Activated CD4-positive, alpha-beta memory T cell treated with anti-CD3 and anti-CD28 coated beads for 36 hours (primary cell): ENCODE results near the gene FBXO42. TPM values are rescaled to one million over a fixed set of nuclear protein-coding genes. Genes with fewer than 3 reads are reported as not detected.

Experiments
- CTCF ChIA-PET: fragments of 350-600 bp; sonication (Branson Sonifier 250); formaldehyde crosslinking; loops from one replicate; lab custom pipeline; 2021; ENCODE audit warnings: antibody characterized with exemption, inconsistent platforms; lab: Charles Lee
- POLR2A ChIA-PET: fragments of 350-600 bp; sonication (Branson Sonifier 250); formaldehyde crosslinking; loops from one replicate; lab custom pipeline; 2021; ENCODE audit warnings: antibody characterized with exemption; lab: Charles Lee
- DNase-seq: peaks from one replicate; pipeline ENCODE4 v3.0.0-alpha.2; 2020
- H3K27ac Mint-ChIP-seq: one replicate; pipeline ENCODE4 v1.8.0; 2021; ENCODE audit warnings: mixed read lengths
- H3K27me3 Mint-ChIP-seq: one replicate; pipeline ENCODE4 v1.8.0; 2021; ENCODE audit warnings: mixed read lengths
- H3K36me3 Mint-ChIP-seq: one replicate; pipeline ENCODE4 v1.8.0; 2021; ENCODE audit warnings: mixed read lengths
- H3K4me1 Mint-ChIP-seq: one replicate; pipeline ENCODE4 v1.8.0; 2021; ENCODE audit warnings: low read depth, mixed read lengths
- H3K4me3 Mint-ChIP-seq: one replicate; pipeline ENCODE4 v1.8.0; 2021; ENCODE audit warnings: mild to moderate bottlenecking, mixed read lengths
- H3K9me3 Mint-ChIP-seq: one replicate; pipeline ENCODE4 v1.8.0; 2021; ENCODE audit warnings: mixed read lengths
- intact Hi-C: fragments of 100-400 bp; cut with micrococcal nuclease; formaldehyde crosslinking; loops from one replicate; pipeline ENCODE4 v1.15.1; 2023
- total RNA-seq, 2 experiments: library from RNA; stranded (reverse); gene quantifications; one replicate each; pipeline ENCODE4 v1.2.3, GENCODE V29; 2021

Gene FBXO42
- total RNA-seq: 10 to 100 TPM; 12.0 to 13.6 TPM

DNA sequence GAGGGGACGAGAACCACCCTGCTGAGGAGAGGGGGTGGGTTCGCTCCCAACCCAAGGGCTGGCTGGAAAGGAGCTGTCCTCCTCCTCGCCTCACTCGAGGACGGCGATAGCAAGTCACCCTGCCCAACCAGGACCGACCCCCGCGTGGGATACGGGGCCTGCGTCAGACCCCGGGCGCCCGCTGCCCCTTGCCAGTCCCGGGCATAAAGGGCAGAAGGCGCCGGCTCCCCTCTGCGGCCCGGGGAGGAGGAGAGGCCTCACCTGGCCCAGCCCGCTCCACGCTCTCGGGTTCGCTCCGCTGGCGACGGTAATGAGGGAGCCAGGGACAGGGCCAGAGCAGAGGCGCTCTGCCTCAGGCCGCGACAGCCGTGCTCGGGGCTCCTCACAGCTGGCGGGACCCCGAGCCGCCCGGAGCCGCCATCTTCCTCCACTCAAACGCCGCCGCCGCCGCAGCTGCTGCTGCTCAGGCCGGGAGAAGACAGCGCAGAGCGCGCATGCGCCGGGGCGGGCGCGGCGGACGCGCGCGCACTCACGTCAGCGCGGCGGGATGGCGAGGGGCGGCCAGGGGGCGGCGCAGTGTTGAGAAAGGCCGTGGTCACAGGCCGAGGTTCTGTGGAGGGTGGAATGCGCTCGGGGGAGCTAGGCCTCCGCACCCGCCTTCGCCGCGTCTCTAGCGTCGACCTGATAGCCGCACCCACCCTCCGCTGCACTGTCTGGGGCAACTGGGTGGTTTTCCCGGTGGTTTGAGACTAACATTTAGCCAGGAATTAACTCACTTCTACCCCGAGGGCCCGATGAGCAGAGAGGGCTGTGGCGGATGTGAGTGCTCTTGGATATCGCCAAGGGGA lies at the start of gene FBXO42:
TSS of gene FBXO42 (minus strand) at position 487 of the 848 bp plus-strand sequence. CDS start 37,062 bp downstream, outside the sequence.
- peak; percentile 95 for DNase-seq
- CTCF ChIA-PET: interaction anchor here (0.7 to 3.6 kb wide), 7 partner anchors 9 to 614 kb away, joined by 3 to 79 read pairs (median 4); partner anchors contain the start of genes NECAP2 and SZRD1
- POLR2A ChIA-PET: interaction anchor here (0.6 to 3.4 kb wide), 7 partner anchors 11 to 145 kb away, joined by 3 to 22 read pairs (median 4); partner anchors contain the start of genes CPLANE2, NECAP2 and SZRD1
- peaks cover 3% of the 10 kb centered on the region for H3K36me3 Mint-ChIP-seq
- H3K27ac Mint-ChIP-seq: peak within 1 kb of the TSS; percentile 91
- H3K27me3 Mint-ChIP-seq: no peaks in the 10 kb centered on the region
- H3K9me3 Mint-ChIP-seq: no peaks in the 10 kb centered on the region
- H3K4me1 Mint-ChIP-seq: peaks cover 27% of the 10 kb centered on the region
- H3K4me3 Mint-ChIP-seq: peak within 1 kb of the TSS; percentile 88
- intact Hi-C loops: loop anchor here (1.0 to 5.0 kb wide), 2 partner anchors 15 to 90 kb away; partner anchors contain the start of genes NECAP2 and SZRD1

DNA sequence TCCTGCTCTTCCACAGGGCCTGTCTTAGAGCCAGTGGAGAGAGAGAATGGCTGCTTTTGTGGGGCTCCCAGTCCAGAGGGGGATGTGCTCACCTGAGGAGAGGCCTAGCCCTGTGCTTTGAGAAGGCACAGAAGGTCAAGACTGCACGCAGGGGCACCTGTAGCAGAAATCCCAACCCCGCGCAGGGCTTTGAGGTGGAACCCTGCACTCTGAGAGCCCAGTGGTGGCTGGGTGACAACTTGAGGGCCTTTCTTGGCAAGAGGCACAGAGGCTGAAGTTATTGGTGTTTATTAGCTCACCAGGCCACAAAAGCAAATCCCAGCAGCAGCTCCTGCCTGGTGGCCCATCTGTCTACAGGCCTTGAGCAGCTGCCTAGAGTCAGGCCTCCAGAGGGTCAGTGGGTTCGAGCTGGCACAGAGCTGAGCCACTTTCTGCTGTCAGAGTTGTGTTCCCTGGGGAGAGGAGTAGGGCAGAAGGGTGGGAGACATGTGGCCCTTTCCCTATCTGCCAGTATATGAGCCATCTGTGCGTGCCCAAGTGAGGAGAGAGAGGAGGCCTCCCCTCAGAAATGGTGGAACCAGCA lies 46.2 kb upstream of the FBXO42 start:
- ChIA-PET POLR2A (interaction anchor here (1.0 kb wide), 1 partner anchor 31 kb away, joined by 3 read pairs; no protein-coding TSS in a partner anchor), CTCF (no interaction called here)
- no peak for DNase-seq
- no peaks in the 10 kb centered on the region for H3K27me3 Mint-ChIP-seq
- H3K4me3 Mint-ChIP-seq: no peak overlapping the region
- H3K27ac Mint-ChIP-seq: peak overlapping the region; percentile 65
- intact Hi-C loops: no loop called here
- H3K4me1 Mint-ChIP-seq: peaks cover 20% of the 10 kb centered on the region
- H3K9me3 Mint-ChIP-seq: no peaks in the 10 kb centered on the region
- peaks cover 27% of the 10 kb centered on the region for H3K36me3 Mint-ChIP-seq

DNA sequence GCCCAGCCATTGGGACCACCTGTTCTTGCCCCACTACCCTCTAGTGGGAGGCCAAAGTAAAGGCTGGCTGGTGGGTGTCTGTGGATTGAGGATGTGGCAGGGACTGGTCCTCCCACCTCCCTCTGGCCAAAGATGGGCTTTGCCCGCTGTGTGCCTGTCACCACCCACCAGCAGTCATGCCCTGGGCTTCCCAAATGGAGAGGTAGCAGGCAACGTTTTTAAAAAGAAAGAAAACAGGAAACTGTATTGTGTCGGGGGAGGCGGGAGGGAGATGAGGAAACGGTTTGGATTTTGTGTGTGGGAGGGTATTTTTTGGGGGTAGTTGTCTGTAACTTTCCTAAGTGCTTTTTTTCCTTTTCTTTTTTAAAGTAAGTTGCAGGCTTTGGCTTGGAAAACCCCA lies 44.8 kb upstream of the FBXO42 start:
- intact Hi-C loops: no loop called here
- no peak overlapping the region for H3K4me3 Mint-ChIP-seq
- DNase-seq: no peak
- ChIA-PET CTCF (no interaction called here), POLR2A (no interaction called here)
- no peaks in the 10 kb centered on the region for H3K27me3 Mint-ChIP-seq
- H3K27ac Mint-ChIP-seq: peak overlapping the region; percentile 74
- peaks cover 36% of the 10 kb centered on the region for H3K36me3 Mint-ChIP-seq
- peaks cover 33% of the 10 kb centered on the region for H3K4me1 Mint-ChIP-seq
- no peaks in the 10 kb centered on the region for H3K9me3 Mint-ChIP-seq

DNA sequence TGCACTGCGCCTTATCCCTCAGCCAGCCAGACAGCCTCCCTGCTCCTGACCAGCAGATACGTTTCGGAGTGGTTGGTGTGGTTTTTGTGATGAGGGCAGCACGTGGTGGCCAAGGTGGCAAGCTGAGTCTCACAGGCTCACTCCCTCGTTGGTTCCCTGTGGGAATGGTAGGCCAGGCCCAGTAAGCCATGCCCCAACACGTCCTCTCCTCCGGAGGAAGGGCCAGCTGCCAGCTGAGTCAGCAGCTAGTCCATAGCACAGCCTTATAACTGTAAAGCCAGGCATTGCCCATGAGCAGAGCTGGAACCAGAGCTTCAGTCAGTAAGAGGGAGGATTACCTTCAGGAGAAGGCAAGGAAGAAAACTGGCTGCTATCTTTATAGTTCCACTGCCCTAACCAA lies 44.3 kb upstream of the FBXO42 start:
- Mint-ChIP-seq H3K27ac (peak overlapping the region; percentile 74), H3K4me3 (no peak overlapping the region), H3K27me3 (no peaks in the 10 kb centered on the region), H3K4me1 (peaks cover 38% of the 10 kb centered on the region), H3K9me3 (no peaks in the 10 kb centered on the region), H3K36me3 (peaks cover 37% of the 10 kb centered on the region)
- no peak for DNase-seq
- POLR2A ChIA-PET: no interaction called here
- CTCF ChIA-PET: no interaction called here
- intact Hi-C loops: no loop called here

DNA sequence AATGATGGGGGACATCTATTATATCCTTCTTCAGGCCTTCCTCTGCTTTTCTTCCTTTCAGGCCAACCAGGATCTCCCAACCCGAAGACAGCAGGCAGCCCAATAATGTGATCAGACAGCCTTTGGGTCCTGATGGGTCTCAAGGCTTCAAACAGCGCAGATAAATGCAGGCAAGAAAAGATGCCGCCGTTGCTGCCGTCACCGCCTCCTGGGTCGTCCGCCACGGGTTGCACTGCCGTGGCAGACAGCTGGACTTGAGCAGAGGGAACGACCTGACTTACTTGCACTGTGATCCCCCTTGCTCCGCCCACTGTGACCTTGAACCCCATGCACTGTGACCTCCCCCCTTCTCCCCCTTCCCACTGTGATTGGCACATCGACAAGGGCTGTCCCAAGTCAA lies 42.7 kb upstream of the FBXO42 start:
- no peak overlapping the region for H3K4me3 Mint-ChIP-seq
- no peaks in the 10 kb centered on the region for H3K9me3 Mint-ChIP-seq
- intact Hi-C loops: no loop called here
- ChIA-PET POLR2A (interaction anchor here (1.3 kb wide), 1 partner anchor 17 kb away, joined by 3 read pairs; no protein-coding TSS in a partner anchor), CTCF (no interaction called here)
- H3K27me3 Mint-ChIP-seq: no peaks in the 10 kb centered on the region
- no peak for DNase-seq
- no peak overlapping the region for H3K27ac Mint-ChIP-seq
- peaks cover 54% of the 10 kb centered on the region for H3K4me1 Mint-ChIP-seq
- H3K36me3 Mint-ChIP-seq: peaks cover 37% of the 10 kb centered on the region

DNA sequence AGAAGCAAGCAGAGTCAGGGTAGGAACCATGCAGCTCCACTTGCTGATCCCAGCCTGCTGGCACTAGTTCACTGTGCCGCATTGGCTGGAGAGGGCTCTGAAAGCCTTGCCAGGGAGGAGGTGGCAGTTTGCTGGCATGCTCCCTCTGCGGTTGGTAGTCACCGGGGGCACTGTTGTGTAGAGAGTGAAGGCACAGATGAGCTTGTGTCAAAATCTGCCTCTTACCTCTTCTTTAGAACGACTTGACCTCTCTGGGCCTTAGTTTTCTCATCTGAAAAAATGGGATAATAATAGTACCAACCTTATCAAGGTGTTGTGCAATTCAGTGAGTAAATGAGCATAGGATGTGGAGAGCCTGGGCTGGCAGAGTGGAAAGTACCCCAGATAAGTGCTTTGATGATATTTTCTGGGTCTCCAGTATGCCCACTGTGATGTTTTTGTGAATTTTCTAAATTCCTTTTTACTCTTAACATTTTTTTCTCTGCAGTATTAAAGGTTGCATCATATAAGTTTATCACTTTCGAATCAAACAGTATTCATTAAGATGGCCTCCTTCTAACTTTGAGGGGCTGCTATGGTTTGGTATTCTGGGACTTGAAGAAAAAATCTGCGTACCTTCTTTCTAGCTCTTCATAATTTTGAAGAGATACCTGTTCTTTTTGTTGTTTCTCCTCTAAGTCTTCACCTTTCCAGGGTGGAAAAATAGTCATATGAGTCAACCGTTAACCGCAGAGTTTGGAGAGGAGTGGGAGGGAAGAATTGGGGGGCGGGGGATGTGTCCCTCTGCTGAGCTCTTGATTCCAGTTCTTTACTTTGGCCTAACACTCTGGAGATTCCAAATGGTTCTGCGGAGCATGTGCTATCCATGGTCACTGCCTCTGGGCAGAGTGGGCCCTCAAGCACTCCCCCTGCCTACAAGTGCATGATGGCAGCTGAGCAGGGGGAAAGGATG lies 41.6 kb upstream of the FBXO42 start:
- H3K9me3 Mint-ChIP-seq: no peaks in the 10 kb centered on the region
- intact Hi-C loops: no loop called here
- no peak overlapping the region for H3K4me3 Mint-ChIP-seq
- CTCF ChIA-PET: interaction anchor here (0.5 to 0.8 kb wide), 2 partner anchors 28 to 46 kb away, joined by 3 to 4 read pairs; no protein-coding TSS in a partner anchor
- H3K4me1 Mint-ChIP-seq: peaks cover 59% of the 10 kb centered on the region
- peaks cover 34% of the 10 kb centered on the region for H3K36me3 Mint-ChIP-seq
- POLR2A ChIA-PET: interaction anchor here (1.3 kb wide), 1 partner anchor 15 kb away, joined by 3 read pairs; no protein-coding TSS in a partner anchor
- peak overlapping the region; percentile 21 for H3K27ac Mint-ChIP-seq
- DNase-seq: no peak
- H3K27me3 Mint-ChIP-seq: no peaks in the 10 kb centered on the region

DNA sequence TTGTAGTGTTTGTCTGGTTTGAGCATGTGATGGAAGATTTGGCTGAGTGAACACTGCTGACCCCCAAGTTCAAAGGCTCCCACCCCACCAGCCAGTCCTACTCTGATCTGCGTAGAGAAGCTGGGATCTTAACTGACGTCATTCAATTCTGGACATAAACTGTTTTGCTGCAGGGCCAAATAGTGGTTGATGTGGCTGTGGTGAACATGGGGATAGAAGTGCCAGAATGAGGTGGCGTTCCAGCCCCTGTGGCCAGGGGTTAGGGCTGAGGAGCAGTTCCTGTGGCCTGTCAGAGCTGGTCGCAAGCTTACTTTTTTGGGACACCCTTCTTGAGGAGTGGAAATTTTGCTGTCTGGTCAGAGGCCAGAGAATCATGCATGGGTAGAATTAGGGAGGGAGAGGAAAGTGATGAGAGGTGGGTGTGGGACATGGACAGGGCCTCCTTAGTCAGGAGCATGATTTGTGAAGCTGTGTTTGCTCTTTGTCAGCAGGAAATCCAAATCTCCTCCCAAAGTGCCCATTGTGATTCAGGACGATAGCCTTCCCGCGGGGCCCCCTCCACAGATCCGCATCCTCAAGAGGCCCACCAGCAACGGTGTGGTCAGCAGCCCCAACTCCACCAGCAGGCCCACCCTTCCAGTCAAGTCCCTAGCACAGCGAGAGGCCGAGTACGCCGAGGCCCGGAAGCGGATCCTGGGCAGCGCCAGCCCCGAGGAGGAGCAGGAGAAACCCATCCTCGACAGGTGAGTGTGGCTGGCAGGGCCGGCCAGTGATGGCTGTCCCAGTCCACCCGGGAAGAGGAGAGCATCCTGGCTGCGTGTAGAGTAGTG lies 40.7 kb upstream of the FBXO42 start:
- Mint-ChIP-seq H3K4me1 (peaks cover 61% of the 10 kb centered on the region), H3K27ac (peak overlapping the region; percentile 81), H3K27me3 (no peaks in the 10 kb centered on the region), H3K9me3 (no peaks in the 10 kb centered on the region), H3K36me3 (peaks cover 34% of the 10 kb centered on the region), H3K4me3 (no peak overlapping the region)
- ChIA-PET POLR2A (no interaction called here), CTCF (interaction anchor here (0.8 kb wide), 1 partner anchor 12 kb away, joined by 3 read pairs; no protein-coding TSS in a partner anchor)
- intact Hi-C loops: no loop called here
- no peak for DNase-seq

DNA sequence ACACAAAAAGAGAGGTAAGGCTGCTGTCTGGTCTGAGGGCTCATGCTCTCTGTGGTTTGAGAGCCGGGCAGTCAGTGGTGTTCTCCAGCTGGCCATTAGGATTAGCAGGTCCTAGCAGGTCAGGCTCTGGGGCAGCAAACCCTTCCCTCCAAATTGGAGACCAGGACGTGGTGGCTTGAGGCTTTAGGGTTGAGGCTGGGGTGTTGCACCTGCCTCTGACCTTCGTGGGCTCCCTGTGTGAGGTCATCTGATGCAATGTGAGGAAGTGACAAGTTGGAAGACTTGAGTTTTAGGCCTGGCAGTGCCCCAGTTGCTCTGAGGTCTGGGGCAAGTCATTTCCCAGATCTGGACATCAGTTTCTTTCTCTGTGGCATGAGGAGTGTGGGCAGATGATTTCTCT lies 39.1 kb upstream of the FBXO42 start:
- ChIA-PET CTCF (no interaction called here), POLR2A (no interaction called here)
- Mint-ChIP-seq H3K36me3 (peaks cover 30% of the 10 kb centered on the region), H3K4me1 (peaks cover 62% of the 10 kb centered on the region), H3K9me3 (no peaks in the 10 kb centered on the region), H3K4me3 (no peak overlapping the region), H3K27me3 (no peaks in the 10 kb centered on the region), H3K27ac (peak overlapping the region; percentile 81)
- intact Hi-C loops: loop anchor here (1.0 kb wide), 1 partner anchor 19 kb away; no protein-coding TSS in a partner anchor
- peak; percentile 38 for DNase-seq

DNA sequence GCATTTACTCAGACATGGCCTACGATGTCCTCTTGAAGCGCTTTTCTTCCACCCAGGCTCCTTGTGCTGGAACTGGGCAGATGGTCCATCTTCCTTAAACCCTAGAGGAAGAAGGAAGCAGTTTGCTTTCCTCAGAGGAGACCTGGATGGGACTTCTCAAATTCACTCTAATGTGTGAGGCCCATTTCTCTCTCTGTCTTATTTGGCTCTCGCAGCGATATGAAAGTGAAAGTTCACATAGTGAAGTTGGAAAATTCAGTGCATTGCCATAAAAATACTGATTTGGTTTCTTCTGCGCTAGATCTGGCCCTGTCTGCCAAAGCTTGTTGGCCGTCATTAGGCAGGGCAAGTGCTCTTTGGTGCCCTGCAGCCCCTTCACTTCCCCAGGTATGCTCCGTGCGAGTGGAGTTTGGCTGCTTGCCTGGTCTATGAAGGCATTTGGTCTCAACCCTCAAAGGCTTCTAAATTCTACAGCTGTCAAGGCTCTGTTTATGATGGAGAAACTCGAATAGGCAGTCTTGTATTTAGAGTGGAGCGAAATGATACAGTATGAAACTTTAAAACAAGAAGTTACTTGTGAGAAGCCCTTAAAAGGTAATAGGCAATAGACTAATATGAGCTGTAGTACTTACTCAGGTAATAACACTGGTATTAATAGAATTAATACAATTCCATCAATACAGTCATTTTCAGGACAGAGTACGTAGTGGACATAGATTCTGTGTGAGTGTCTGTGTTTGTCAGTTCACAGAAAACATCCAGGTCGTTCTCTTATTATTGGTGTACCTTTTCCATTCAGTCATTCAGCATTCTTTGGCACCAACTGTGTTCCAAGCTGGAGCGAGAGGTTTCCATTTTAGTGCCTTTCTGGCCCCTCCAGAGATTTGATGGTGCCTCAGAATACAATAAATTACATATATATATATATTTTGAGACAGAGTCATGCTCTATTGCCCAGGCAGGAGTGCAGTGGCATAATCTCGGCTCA lies 35.2 kb upstream of the FBXO42 start:
- Mint-ChIP-seq H3K4me1 (peaks cover 75% of the 10 kb centered on the region), H3K9me3 (no peaks in the 10 kb centered on the region), H3K27ac (peak overlapping the region; percentile 61), H3K4me3 (peak overlapping the region; percentile 68), H3K36me3 (peaks cover 7% of the 10 kb centered on the region), H3K27me3 (no peaks in the 10 kb centered on the region)
- DNase-seq: no peak
- POLR2A ChIA-PET: interaction anchor here (1.1 to 1.5 kb wide), 4 partner anchors 9 to 20 kb away, joined by 3 to 4 read pairs (median 4); partner anchors contain the start of gene SZRD1
- intact Hi-C loops: loop anchor here (1.0 to 2.0 kb wide), 3 partner anchors 15 to 31 kb away; partner anchors contain the start of gene SZRD1
- CTCF ChIA-PET: interaction anchor here (1.2 to 1.4 kb wide), 3 partner anchors 25 to 233 kb away, joined by 3 to 5 read pairs (median 3); no protein-coding TSS in a partner anchor
